Loucy (cell line): ENCODE results near the gene STRBP.
A peak's percentile ranks its signal among the peaks of the same experiment; 100 is the strongest.

Experiments
- H2AFZ ChIP-seq: fragments of 200-600 bp; sonication (generic); 2 replicates; pipeline ENCODE4 v1.6.0; 2016; ENCODE audit warnings: antibody characterized with exemption, mild to moderate bottlenecking, low read length, moderate library complexity
- H3F3A ChIP-seq: fragments of 200-600 bp; 2 replicates; pipeline ENCODE4 v1.6.0; 2016; ENCODE audit warnings: antibody characterized with exemption, low read depth, mild to moderate bottlenecking
- H3K27me3 ChIP-seq: fragments of 200-600 bp; sonication (generic); 2 replicates; pipeline ENCODE4 v1.6.1; 2014; ENCODE audit warnings: low read length, mild to moderate bottlenecking; ENCODE audit not compliant: insufficient read depth, poor library complexity, severe bottlenecking
- H3K36me3 ChIP-seq: fragments of 200-600 bp; sonication (generic); 2 replicates; pipeline ENCODE4 v1.6.1; 2016; ENCODE audit warnings: low read length; ENCODE audit not compliant: insufficient read depth
- H3K4me1 ChIP-seq: fragments of 200-600 bp; sonication (generic); 2 replicates; pipeline ENCODE4 v1.5.1; 2014; ENCODE audit warnings: low read length, mild to moderate bottlenecking; ENCODE audit not compliant: insufficient read depth, poor library complexity, severe bottlenecking
- H3K4me2 ChIP-seq: fragments of 200-600 bp; sonication (generic); 2 replicates; pipeline ENCODE4 v1.6.0; 2014; ENCODE audit warnings: antibody characterized with exemption, low read length, low read depth, mild to moderate bottlenecking; ENCODE audit not compliant: poor library complexity, severe bottlenecking
- H3K4me3 ChIP-seq: fragments of 200-600 bp; sonication (generic); 2 replicates; pipeline ENCODE4 v1.5.1; 2014; ENCODE audit warnings: low read length, mild to moderate bottlenecking, mixed read lengths; ENCODE audit not compliant: poor library complexity, severe bottlenecking
- H3K79me2 ChIP-seq: fragments of 200-600 bp; sonication (generic); 2 replicates; pipeline ENCODE4 v1.6.1; 2014; ENCODE audit warnings: low read length; ENCODE audit not compliant: insufficient read depth
- H3K9ac ChIP-seq: fragments of 200-600 bp; sonication (generic); 2 replicates; pipeline ENCODE4 v1.6.0; 2014; ENCODE audit warnings: mild to moderate bottlenecking, low read depth, low read length, moderate library complexity; ENCODE audit not compliant: poor library complexity, severe bottlenecking
- H3K9me2 ChIP-seq: fragments of 200-600 bp; sonication (generic); replicated peaks from 2 replicates; pipeline ENCODE4 v1.6.1; 2016; ENCODE audit warnings: low read depth, low read length, mixed read lengths
- H3K9me3 ChIP-seq: fragments of 200-600 bp; sonication (generic); 2 replicates; pipeline ENCODE4 v1.6.1; 2014; ENCODE audit warnings: mild to moderate bottlenecking, antibody characterized with exemption, low read length, low read depth; ENCODE audit not compliant: insufficient read depth
- H4K20me1 ChIP-seq: fragments of 200-600 bp; sonication (generic); 2 replicates; pipeline ENCODE4 v1.6.0; 2014; ENCODE audit warnings: antibody characterized with exemption, low read length, mild to moderate bottlenecking; ENCODE audit not compliant: insufficient read depth, poor library complexity, severe bottlenecking
- EZH2phosphoT487 ChIP-seq: fragments of 200-600 bp; IDR thresholded peaks from 2 replicates; pipeline ENCODE4 v1.6.1; 2018; ENCODE audit warnings: antibody characterized with exemption, mild to moderate bottlenecking, moderate library complexity, borderline replicate concordance
- TF ChIP-seq, protein P1 (sequence below): fragments of 200-600 bp; sonication (generic); conservative IDR thresholded peaks from 2 replicates; pipeline ENCODE4 v1.5.1; 2014; ENCODE audit warnings: mild to moderate bottlenecking, antibody characterized with exemption, low read length

Gene STRBP

DNA sequence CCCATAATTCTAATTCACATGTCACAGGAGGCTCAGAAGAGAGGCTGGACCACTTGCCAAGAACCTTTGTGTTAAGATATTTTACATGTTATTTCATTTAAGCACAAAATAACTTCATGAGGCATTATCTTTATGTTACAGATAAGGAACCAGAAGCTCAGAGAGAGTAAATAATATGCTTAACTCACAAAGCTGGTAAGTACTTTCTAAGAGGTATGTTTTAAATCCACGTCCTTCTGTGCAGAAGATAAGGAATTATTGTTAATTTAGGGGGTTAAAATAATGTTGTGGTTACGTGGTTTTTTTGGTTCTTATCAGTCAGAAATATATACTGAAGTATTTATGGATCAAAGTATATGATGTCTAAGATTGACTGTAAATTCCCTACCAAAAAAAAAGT, 8.0 kb downstream of the STRBP start:
- H3F3A ChIP-seq, result no peaks in the 10 kb centered on the region
- H3K36me3 ChIP-seq, result no peaks in the 10 kb centered on the region
- H3K4me3 ChIP-seq, result no peak overlapping the region
- H2AFZ ChIP-seq, result no peak overlapping the region
- no peaks in the 10 kb centered on the region for H3K9me3 ChIP-seq
- H3K79me2 ChIP-seq, result peaks cover 96% of the 10 kb centered on the region
- no peak overlapping the region for H3K9ac ChIP-seq
- H3K27me3 ChIP-seq, result no peaks in the 10 kb centered on the region
- peaks cover 52% of the 10 kb centered on the region for H4K20me1 ChIP-seq
- H3K4me2 ChIP-seq, result peak overlapping the region; percentile 10
- no peaks in the 10 kb centered on the region for H3K9me2 ChIP-seq
- TF ChIP-seq, protein P1, sequence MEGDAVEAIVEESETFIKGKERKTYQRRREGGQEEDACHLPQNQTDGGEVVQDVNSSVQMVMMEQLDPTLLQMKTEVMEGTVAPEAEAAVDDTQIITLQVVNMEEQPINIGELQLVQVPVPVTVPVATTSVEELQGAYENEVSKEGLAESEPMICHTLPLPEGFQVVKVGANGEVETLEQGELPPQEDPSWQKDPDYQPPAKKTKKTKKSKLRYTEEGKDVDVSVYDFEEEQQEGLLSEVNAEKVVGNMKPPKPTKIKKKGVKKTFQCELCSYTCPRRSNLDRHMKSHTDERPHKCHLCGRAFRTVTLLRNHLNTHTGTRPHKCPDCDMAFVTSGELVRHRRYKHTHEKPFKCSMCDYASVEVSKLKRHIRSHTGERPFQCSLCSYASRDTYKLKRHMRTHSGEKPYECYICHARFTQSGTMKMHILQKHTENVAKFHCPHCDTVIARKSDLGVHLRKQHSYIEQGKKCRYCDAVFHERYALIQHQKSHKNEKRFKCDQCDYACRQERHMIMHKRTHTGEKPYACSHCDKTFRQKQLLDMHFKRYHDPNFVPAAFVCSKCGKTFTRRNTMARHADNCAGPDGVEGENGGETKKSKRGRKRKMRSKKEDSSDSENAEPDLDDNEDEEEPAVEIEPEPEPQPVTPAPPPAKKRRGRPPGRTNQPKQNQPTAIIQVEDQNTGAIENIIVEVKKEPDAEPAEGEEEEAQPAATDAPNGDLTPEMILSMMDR, result no peak
- TF ChIP-seq EZH2phosphoT487, result no peak
- H3K4me1 ChIP-seq, result peaks cover 47% of the 10 kb centered on the region

DNA sequence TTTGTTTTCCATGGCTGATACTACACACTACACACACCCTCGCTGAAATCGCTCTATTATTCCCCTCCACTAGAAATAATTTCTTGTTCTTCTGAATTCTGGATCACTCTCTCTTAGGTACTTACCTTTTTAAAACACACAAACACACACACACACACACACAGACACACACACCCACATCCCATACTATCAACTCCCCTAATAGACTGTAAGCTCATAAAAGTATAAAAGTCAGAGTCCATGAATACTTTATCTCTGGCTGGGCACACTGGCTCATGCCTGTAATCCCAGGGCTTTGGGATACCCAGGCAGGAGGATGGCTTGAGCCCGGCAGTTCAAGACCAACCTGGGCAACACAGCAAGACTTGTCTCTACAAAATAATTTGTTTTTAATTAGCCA, 11.1 kb downstream of the STRBP start:
- H3K9ac ChIP-seq, result no peak overlapping the region
- peaks cover 37% of the 10 kb centered on the region for H4K20me1 ChIP-seq
- no peak for TF ChIP-seq EZH2phosphoT487
- TF ChIP-seq, protein P1, result no peak
- no peaks in the 10 kb centered on the region for H3F3A ChIP-seq
- no peaks in the 10 kb centered on the region for H3K27me3 ChIP-seq
- peaks cover 96% of the 10 kb centered on the region for H3K79me2 ChIP-seq
- H3K4me1 ChIP-seq, result peaks cover 21% of the 10 kb centered on the region
- no peak overlapping the region for H3K4me2 ChIP-seq
- no peaks in the 10 kb centered on the region for H3K9me3 ChIP-seq
- H3K4me3 ChIP-seq, result no peak overlapping the region
- no peak overlapping the region for H2AFZ ChIP-seq
- H3K36me3 ChIP-seq, result no peaks in the 10 kb centered on the region
- no peaks in the 10 kb centered on the region for H3K9me2 ChIP-seq

DNA sequence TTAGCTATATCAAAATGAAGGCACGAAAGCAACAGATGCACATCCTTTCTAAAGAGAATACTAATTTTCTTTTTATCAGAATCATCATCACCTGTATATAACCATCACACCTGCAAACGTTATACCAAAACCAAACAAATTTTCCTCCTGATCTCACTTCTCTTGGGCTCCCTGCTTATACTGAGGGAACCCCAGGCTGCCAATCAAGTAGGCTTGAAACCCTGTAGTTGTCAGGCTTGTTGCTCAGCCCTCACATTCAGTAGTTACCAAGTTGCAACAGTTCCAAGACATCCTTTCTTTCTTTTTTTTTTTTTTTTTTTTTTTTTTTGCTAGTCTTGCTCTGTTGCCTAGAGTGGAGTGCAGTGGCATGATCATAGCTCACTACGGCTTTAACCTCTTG, 12.7 kb downstream of the STRBP start:
- Histone ChIP-seq H3K79me2 (peaks cover 96% of the 10 kb centered on the region), H3F3A (no peaks in the 10 kb centered on the region), H2AFZ (no peak overlapping the region), H4K20me1 (peaks cover 32% of the 10 kb centered on the region), H3K4me2 (no peak overlapping the region), H3K4me3 (no peak overlapping the region), H3K4me1 (peaks cover 11% of the 10 kb centered on the region), H3K9ac (no peak overlapping the region), H3K36me3 (no peaks in the 10 kb centered on the region), H3K9me2 (no peaks in the 10 kb centered on the region), H3K27me3 (no peaks in the 10 kb centered on the region), H3K9me3 (no peaks in the 10 kb centered on the region)
- TF ChIP-seq, protein P1, result no peak
- TF ChIP-seq EZH2phosphoT487, result no peak
